HG03558 (cell line): ENCODE measurements around the gene GAA.
A peak's percentile ranks its signal among the peaks of the same experiment; 100 is the strongest.

Experiments used
- ATAC-seq: cut with Tn5 transposase; IDR thresholded peaks from one replicate; pipeline ENCODE4 v1.9.1; 2021; ENCODE audit warnings: moderate number of reproducible peaks; ENCODE audit not compliant: unreplicated experiment; ENCODE audit errors: extremely low read depth

Gene GAA

DNA sequence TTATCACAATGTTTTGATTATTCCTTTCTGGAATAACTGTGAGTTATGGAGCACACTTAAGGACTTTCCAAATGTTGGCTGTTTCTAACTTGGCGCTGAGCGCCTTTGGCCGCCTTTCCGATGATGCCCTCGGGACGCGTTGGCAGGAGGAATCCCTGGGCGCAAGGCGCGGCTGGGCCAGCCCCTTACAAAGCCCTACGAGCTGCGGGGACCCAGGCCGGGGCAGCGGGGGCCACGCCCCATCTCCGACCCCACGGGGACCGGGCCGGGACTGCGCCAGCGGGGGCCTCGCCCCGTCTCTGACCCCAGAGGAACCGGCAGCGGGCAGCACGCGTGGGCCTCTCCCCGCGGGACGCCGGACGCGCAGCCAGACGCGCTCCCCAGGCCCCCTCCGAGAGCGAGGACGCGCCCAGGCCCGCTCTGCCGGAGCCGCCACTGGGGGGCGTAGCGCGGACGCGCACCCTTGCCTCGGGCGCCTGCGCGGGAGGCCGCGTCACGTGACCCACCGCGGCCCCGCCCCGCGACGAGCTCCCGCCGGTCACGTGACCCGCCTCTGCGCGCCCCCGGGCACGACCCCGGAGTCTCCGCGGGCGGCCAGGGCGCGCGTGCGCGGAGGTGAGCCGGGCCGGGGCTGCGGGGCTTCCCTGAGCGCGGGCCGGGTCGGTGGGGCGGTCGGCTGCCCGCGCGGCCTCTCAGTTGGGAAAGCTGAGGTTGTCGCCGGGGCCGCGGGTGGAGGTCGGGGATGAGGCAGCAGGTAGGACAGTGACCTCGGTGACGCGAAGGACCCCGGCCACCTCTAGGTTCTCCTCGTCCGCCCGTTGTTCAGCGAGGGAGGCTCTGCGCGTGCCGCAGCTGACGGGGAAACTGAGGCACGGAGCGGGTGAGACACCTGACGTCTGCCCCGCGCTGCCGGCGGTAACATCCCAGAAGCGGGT is at the start of gene GAA:
Gene GAA (plus strand): TSS at position 571 of the 935 bp plus-strand sequence. CDS start 3,006 bp downstream, outside the sequence.
- peak; percentile 33 for ATAC-seq

DNA sequence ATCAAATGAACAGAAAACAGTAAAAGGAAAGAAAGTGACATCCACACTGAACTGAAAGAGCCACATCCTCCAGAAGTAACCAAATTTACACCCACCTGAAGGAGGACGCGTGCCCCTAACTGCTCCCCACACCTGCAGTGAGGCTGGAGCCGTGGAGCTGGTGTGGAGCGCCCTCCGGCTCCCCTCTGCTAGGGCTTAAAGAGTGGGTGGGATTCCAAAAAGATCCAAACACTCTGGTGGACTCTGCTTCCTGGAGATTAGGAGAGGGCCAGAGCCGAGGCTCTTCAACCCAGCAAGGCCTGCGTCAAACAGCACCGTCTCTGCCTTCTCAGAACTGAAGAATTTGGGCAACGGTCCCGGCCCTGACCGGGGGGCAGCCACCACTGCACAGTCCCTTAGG is 49.7 kb upstream of the GAA start:
- ATAC-seq = no peak

DNA sequence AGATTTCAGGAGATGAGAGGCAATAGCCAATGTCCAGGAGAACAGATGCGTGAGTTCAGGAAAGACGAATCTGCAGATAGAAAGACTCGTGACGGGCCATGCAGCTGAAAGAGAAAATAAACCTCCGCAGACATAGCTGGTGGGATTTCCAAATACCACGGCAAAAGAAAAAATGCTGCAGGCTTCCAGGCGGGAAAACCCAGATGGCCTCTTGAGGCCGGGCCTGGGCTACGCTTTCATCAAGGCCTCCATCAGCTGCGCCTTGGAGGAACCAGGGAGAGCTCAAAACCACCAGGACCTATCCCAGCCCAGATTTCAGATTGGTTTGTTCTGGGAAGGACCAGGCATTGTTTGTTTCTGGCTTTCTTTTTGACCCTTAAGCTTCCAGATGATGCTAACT is 48.3 kb upstream of the GAA start:
- ATAC-seq = no peak

DNA sequence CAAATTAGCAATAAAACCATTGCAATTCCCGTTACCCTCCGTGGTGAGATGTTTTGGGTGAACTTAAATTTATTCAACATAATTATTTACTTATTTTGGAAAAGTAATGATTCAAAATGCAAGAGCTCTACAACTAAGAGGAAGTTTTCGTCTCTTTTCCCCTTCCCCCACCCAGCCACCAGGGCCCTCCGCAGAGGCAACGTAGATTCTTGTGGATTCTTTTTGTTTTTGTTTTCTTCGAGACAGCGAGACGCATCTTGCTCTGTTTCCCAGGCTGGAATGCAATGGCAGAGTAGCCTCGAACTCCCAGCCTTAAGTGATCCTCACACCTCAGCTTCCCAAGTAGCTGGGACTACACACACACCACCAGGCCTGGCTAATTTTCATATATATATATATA is 45.8 kb upstream of the GAA start:
- no peak for ATAC-seq

- ATAC-seq = no peak
These were observed 42.9 kb upstream of the GAA start for GRCh38 chr17:80058311-80058955.

GRCh38 chr17:80060644-80061043 is 40.7 kb upstream of the GAA start:
- ATAC-seq = no peak

GRCh38 chr17:80061421-80061820 is 40.0 kb upstream of the GAA start:
- ATAC-seq = no peak

GRCh38 chr17:80063830-80064585 is 37.4 kb upstream of the GAA start:
- no peak for ATAC-seq

DNA sequence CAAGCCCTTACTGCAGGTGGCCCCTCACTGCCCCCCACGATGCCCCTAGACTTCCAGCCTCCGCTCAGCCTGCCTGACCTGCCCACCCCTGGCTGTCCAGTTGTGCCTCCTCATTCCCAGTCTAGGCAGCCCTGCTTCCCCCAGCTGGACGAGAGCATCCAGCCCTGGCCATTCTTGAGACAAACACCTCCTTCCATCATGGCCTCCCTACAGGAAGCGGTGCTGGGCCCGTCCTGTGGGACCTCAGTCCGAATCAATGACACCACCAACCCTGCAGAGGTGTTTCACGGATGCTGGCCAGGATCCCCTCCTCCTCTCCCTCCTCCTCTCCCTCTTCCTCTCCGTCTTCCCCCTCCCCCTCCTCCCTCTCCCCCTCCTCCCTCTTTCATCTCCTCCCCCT is 36.7 kb upstream of the GAA start:
- no peak for ATAC-seq

DNA sequence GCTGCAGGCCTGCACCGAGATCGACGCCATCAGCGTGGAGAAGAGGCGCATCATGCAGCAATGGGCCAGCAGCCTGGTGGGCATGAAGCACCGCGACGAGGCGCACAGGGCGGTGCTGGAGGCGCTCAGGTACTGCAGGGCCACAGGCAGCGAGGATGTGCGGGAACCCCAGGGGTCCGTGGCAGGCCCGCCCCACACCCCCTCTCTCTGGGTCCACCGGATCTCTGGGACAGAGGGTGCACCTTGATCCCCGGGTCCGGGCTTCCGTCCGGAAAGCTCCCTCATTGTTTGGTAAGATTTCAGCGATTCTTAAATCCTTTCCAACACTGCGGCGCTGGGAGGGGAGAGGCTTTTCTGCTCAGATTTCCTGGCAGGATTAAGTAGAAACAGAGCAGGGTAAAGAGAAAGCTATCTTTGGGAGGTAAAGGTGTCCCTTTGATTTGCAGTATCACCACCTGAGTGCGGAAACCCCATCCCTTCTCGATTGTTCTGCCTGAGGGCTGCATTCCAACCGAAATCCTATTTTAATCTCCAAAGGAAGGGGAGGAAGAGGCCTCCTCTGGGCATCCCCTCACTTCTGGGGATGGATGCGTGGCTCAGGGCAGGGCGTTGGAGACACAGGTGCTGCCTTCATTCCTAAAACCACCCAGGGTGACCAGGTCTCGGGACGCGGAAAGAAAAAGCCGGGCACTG is 35.8 kb upstream of the GAA start:
- no peak for ATAC-seq

- no peak for ATAC-seq
These were observed 33.9 kb upstream of the GAA start for GRCh38 chr17:80067393-80067986.

DNA sequence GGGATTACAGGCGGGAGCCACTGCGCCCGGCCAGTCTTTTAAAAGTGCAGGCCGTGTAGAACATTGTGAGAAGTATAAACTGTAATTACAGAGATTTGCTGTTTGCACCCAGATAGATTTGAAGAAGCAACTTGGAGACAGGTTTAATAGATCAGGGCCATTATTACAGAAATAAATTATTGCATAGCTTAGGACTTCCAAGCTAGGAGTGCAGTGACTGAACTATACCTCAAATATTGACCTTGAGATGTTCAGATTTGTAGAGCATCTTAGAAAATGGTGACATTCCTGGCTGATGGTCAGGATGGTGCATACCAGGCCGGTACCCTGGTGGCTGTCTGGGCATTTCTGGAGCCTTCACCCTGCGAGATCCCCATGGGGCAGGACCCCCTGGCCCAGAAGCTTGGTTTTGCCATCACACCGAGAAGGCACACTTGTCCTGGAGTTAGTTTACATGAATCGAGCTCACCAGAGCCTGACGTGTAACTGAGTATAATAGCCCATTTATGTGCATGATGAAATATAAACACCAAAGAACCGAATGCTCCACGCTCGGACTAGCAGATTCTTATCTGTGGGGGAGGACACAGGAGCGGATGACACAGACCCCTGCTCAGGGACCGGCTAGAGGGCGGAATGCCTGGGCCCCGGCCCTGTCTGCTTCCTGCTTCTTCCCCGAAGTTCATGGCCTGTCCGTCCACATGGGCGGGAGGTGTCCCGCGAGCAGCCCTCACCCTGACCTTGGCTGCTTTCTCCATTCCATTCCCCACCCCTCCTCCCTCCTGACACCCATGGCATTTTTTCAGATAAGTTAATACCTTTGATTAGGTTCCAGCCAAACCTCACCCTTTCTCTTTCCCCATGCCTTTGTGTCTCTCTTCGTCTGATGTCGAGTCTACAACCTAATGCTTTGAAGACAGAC is 32.8 kb upstream of the GAA start:
- no peak for ATAC-seq

DNA sequence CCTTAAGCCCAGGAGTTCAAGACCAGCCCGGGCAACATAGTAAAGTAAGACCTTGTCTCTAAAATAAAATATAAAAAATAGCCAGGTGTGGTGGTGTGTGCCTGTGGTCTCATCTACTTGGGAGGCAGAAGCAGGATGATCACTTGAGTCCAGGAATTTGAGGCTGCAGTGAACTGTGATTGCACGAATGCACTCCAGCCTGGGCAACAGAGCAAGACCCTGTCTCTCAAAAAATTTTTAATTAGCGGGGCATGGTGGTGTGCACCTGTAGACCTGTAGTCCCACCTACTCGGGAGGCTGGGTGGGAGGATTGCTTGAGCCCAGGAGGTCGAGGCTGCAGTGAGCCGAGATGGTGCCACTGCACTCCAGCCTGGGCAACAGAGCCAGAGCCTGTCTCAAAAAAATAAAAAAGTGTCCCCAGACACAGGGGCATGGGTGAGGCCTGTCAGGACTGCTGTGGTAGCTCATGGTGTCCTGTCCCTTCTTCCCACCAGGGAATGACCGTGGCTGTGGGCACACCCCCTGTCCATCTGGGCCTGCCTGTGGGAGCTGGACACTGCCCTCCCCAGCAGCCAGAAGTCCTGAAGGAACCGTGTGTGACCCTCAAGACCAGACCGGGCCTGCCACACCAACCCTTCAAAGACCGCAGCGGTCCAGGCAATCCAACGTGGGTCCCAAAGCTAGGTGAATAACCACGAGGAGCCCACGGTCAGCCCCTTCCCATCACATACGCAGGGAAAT is 30.8 kb upstream of the GAA start:
- no peak for ATAC-seq

- no peak for ATAC-seq
These were observed 30.1 kb upstream of the GAA start for GRCh38 chr17:80071116-80071841.

DNA sequence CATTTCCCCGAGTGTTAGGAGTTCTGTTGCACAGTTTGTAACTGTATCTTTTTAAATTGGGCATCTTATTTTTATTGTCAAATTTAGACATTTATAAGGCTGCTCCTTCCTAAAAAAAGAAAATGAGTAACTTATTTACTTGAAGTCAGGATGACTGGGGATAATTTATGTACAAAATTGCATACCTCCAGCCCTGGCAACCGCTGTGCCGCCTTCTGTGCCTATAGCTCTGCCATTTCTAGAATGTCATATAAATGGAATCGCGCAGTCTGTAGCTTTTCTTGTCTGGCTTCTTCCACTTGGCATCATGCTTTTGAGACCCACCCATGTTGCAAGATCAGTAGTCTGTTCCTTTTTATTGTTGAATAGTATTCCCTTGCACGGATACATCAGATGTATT is 29.0 kb upstream of the GAA start:
- no peak for ATAC-seq

GRCh38 chr17:80080081-80080480 is 21.3 kb upstream of the GAA start:
- no peak for ATAC-seq

DNA sequence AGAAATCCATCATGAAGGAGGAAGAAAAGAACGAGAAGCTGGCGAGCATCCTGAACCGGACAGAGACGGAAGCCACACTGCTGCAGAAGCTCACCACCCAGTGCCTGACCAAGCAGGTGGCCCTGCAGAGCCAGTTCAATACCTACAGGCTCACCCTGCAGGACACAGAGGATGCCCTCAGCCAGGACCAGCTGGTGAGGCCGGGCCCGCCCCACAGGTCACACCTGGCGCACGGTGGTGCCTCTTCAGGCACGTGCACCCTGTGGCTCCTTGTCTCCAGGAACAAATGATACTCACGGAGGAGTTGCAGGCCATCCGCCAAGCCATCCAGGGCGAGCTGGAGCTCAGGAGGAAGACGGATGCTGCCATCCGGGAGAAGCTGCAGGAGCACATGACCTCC is 19.8 kb upstream of the GAA start:
- no peak for ATAC-seq
